ENCODE data around the gene PITPNM3. TPM values are rescaled to one million over a fixed set of nuclear protein-coding genes. Genes with fewer than 3 reads are reported as not detected.
A peak's percentile ranks its signal among the peaks of the same experiment; 100 is the strongest.

Gene PITPNM3
- total RNA-seq, 1 experiment from 2014 or later, result 4.2 TPM

GRCh38 chr17:6574687-6575595 lies 18.6 kb upstream of the PITPNM3 start:
- Histone ChIP-seq H3K4me2 (ENCODE audit: low read length) (peak overlapping the region; percentile 21; the same call in 1 of the 2 replicates), H3K9me3 (ENCODE audit: control insufficient read depth in 1 of 2, insufficient read depth in 1 of 2, low read depth in 1 of 2, low read length in 2 of 2) (no peaks in the 10 kb centered on the region), H3K9me2 (ENCODE audit: insufficient read depth) (no peaks in the 10 kb centered on the region), H3K36me3 (ENCODE audit: control insufficient read depth in 1 of 2, insufficient read depth in 2 of 2, low read length in 2 of 2) (no peaks in the 10 kb centered on the region), H3K27ac (ENCODE audit: low read depth, low read length) (no peak overlapping the region), H3K4me1 (ENCODE audit: control insufficient read depth in 1 of 2, insufficient read depth in 2 of 2, low read length in 2 of 2) (peaks cover 0 to 25% of the 10 kb centered on the region in 2 experiments; a peak in 3 of 4 replicates), H2AFZ (ENCODE audit: low read depth, low read length, poor library complexity, severe bottlenecking) (no peak overlapping the region), H4K20me1 (ENCODE audit: insufficient read depth) (no peaks in the 10 kb centered on the region), H3K79me2 (ENCODE audit: insufficient read depth, low read length) (no peaks in the 10 kb centered on the region), H3K4me3 (replicated peaks in 1 of 2; ENCODE audit: low read depth in 1 of 2, low read length in 2 of 2) (no peak overlapping the region), H3K9ac (ENCODE audit: low read length) (no peak overlapping the region), H3K27me3 (ENCODE audit: insufficient read depth, low read length) (no peaks in the 10 kb centered on the region)
- ChIA-PET POLR2A (no interaction called here), CTCF (interaction anchor here (0.9 kb wide), 1 partner anchor 102 kb away, joined by 3 read pairs; no protein-coding TSS in a partner anchor), RAD21 (ENCODE audit: low non-redundant PET in 1 of 2, low total read pairs in 2 of 2, uncharacterized antibody in 2 of 2, unreplicated experiment in 2 of 2) (no interaction called here)
- DNase-seq (ENCODE audit: low read depth, low spot score) (no peak), ATAC-seq (0 out of 2 replicates have a peak, but pooled peaks have one; percentile 34)
- TF ChIP-seq RAD21 (IDR thresholded peaks at IDR 0.05; ENCODE audit: low read depth) (0 out of 2 replicates have a peak, but pooled peaks have one; percentile 5), EGR1 (IDR thresholded peaks at IDR 0.05; ENCODE audit: low read depth) (peak; percentile 34; the same call in 1 of the 2 replicates), SP1 (IDR thresholded peaks at IDR 0.05; ENCODE audit: low read depth) (no peak)
- intact Hi-C loops (cut with micrococcal nuclease), result no loop called here
- no TSS peak for BruUV-seq (replicated peaks)

DNA sequence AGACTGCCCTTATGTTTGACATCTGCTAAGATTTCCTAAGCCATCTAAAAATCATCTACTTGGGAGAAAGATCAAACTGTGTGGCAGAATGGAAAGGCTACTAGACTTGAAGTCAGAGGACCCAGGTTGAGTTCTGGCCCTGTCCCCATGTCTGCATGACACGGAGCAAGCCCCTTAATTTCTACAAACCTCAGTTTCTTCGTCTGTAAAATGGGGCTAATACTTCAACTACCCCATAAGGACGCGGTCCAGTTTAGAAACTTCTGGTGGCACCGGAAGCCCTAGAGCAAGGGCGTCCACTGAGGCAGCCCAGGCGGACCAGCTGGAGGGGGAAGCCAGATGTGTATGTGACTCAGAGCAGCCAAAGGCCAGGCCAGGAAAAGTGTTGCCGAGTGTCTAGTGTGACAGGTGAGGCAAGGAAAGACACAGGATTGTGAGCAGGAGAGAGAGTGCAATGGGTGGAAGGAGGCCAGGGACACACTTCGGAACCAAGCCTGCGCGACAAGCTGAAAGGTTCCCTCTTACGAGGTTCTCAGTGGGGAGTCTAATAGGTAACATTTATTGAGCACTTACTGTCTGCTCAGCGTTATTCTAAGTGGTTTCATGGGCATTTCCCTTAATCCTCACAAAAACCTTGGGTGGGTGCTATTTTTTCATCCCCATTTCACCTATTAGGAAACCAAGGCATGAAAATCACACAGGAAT lies 17.8 kb upstream of the PITPNM3 start:
- Histone ChIP-seq H2AFZ (ENCODE audit: low read depth, low read length, poor library complexity, severe bottlenecking) (no peak overlapping the region), H3K4me2 (ENCODE audit: low read length) (no peak overlapping the region), H3K9ac (ENCODE audit: low read length) (no peak overlapping the region), H3K9me3 (ENCODE audit: control insufficient read depth in 1 of 2, insufficient read depth in 1 of 2, low read depth in 1 of 2, low read length in 2 of 2) (no peaks in the 10 kb centered on the region), H3K27ac (ENCODE audit: low read depth, low read length) (no peak overlapping the region), H3K9me2 (ENCODE audit: insufficient read depth) (no peaks in the 10 kb centered on the region), H4K20me1 (ENCODE audit: insufficient read depth) (no peaks in the 10 kb centered on the region), H3K27me3 (ENCODE audit: insufficient read depth, low read length) (no peaks in the 10 kb centered on the region), H3K4me1 (ENCODE audit: control insufficient read depth in 1 of 2, insufficient read depth in 2 of 2, low read length in 2 of 2) (peaks cover 0 to 25% of the 10 kb centered on the region in 2 experiments; a peak in 3 of 4 replicates), H3K4me3 (replicated peaks in 1 of 2; ENCODE audit: low read depth in 1 of 2, low read length in 2 of 2) (no peak overlapping the region), H3K36me3 (ENCODE audit: control insufficient read depth in 1 of 2, insufficient read depth in 2 of 2, low read length in 2 of 2) (no peaks in the 10 kb centered on the region), H3K79me2 (ENCODE audit: insufficient read depth, low read length) (no peaks in the 10 kb centered on the region)
- ChIA-PET POLR2A (no interaction called here), RAD21 (ENCODE audit: low non-redundant PET in 1 of 2, low total read pairs in 2 of 2, uncharacterized antibody in 2 of 2, unreplicated experiment in 2 of 2) (no interaction called here), CTCF (no interaction called here)
- DNase-seq (ENCODE audit: low read depth, low spot score) (no peak), ATAC-seq (no peak)
- intact Hi-C loops (cut with micrococcal nuclease), result no loop called here
- TF ChIP-seq ELF1 (IDR thresholded peaks at IDR 0.05; ENCODE audit: borderline replicate concordance, low read depth) (no peak), TCF7L2 (IDR thresholded peaks at IDR 0.05; ENCODE audit: borderline replicate concordance, extremely low read depth, insufficient read depth, insufficient read length) (no peak), SP1 (IDR thresholded peaks at IDR 0.05; ENCODE audit: low read depth) (no peak), CEBPB (IDR thresholded peaks at IDR 0.05; ENCODE audit: low read depth) (no peak), ATF3 (IDR thresholded peaks at IDR 0.05) (no peak), SRF (IDR thresholded peaks at IDR 0.05; ENCODE audit: low read depth) (no peak), EZH2 (IDR thresholded peaks at IDR 0.05) (no peak), JUND (IDR thresholded peaks at IDR 0.05) (no peak), SIN3A (IDR thresholded peaks at IDR 0.05; ENCODE audit: low read depth) (no peak), POLR2A (IDR thresholded peaks at IDR 0.05; ENCODE audit: borderline replicate concordance, extremely low read depth, insufficient read depth, insufficient read length) (no peak)
- TF ChIP-seq, protein P1, sequence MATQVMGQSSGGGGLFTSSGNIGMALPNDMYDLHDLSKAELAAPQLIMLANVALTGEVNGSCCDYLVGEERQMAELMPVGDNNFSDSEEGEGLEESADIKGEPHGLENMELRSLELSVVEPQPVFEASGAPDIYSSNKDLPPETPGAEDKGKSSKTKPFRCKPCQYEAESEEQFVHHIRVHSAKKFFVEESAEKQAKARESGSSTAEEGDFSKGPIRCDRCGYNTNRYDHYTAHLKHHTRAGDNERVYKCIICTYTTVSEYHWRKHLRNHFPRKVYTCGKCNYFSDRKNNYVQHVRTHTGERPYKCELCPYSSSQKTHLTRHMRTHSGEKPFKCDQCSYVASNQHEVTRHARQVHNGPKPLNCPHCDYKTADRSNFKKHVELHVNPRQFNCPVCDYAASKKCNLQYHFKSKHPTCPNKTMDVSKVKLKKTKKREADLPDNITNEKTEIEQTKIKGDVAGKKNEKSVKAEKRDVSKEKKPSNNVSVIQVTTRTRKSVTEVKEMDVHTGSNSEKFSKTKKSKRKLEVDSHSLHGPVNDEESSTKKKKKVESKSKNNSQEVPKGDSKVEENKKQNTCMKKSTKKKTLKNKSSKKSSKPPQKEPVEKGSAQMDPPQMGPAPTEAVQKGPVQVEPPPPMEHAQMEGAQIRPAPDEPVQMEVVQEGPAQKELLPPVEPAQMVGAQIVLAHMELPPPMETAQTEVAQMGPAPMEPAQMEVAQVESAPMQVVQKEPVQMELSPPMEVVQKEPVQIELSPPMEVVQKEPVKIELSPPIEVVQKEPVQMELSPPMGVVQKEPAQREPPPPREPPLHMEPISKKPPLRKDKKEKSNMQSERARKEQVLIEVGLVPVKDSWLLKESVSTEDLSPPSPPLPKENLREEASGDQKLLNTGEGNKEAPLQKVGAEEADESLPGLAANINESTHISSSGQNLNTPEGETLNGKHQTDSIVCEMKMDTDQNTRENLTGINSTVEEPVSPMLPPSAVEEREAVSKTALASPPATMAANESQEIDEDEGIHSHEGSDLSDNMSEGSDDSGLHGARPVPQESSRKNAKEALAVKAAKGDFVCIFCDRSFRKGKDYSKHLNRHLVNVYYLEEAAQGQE (IDR thresholded peaks at IDR 0.05; ENCODE audit: low read depth), result no peak
- no TSS peak for BruUV-seq (replicated peaks)

Measured in HCT116 (cell line).